NCI-H1436 (cell line): ENCODE results near the gene CACNA1C.
"Not testable (repeated sequence)": the region's sequence is repeated elsewhere in the genome, so short reads cannot be mapped to it uniquely, and the experiment has no call there.

Experiments
- DNase-seq: peaks from one replicate; lab custom pipeline; 2025; lab: John Stamatoyannopoulos, UW

CACNA1C gene

DNA sequence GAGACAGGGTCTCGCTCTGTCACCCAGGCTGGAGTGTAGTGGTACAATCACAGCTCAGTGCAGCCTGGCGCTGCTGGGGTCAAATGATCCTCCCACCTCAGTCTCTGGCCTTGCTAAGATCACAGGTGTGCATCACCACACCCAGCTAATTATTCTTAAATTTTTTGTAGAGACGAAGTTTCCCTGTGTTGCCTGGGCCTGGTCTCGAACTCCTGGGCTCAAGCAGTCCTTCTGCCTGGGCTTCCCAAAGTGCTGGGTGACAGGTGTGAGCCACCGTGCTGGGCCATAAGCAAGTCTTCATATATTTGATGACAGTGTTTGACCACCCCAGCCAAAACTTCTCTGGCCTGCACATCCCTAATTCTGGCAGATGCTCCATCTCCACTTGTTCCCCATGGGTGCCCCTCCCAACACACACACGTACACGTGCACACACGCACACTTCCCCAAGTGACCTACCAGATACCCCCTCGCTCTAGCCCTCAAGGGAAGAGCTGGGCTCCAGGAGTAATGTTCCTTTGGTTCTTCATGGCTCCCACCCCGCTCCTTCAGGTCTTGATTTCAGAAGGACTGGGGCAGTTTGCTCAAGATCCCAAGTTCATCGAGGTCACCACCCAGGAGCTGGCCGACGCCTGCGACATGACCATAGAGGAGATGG is 637.7 kb downstream of the CACNA1C start:
- DNase-seq = no peak

DNA sequence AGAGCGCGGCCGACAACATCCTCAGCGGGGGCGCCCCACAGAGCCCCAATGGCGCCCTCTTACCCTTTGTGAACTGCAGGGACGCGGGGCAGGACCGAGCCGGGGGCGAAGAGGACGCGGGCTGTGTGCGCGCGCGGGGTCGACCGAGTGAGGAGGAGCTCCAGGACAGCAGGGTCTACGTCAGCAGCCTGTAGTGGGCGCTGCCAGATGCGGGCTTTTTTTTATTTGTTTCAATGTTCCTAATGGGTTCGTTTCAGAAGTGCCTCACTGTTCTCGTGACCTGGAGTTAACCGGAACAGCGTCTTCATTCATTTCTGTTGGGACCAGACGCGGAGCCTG is 638.2 kb downstream of the CACNA1C start:
- DNase-seq = no peak

DNA sequence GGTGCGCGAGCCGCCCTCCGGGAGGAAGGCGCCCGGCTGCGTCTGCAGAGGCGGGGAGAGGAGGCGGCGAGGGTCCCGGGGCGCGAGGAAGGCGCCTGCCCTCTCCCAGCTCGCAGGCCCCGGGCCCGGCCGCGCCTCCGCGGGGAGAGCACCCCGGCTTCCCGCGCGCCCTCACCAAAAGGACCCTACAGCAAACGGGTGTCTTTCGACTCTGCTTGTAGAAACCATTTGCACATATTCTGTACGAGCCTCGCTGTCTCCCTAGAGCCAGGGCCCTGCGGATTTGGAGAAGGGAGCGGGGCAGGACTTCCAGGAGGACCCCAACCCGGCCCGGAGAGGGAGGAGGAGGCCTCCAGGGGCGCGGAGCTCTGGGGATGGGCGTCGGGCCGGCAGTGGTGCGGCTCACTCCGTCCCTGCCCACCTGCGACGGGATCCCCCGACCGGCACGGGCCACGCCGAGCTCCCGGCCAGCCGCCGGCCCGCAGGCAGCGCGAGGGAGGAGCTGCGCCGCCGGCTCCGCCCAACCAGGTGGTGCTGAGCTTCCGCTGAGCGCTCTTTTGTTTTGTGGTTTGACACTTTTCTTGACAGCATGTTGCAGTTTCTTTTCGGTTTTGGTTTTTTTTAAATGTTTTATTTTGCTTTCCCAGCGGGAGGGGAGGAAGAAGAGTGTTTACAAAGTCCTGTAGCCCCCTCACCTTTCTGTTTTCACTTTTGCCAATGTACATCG is 638.7 kb downstream of the CACNA1C start:
- DNase-seq = no peak

DNA sequence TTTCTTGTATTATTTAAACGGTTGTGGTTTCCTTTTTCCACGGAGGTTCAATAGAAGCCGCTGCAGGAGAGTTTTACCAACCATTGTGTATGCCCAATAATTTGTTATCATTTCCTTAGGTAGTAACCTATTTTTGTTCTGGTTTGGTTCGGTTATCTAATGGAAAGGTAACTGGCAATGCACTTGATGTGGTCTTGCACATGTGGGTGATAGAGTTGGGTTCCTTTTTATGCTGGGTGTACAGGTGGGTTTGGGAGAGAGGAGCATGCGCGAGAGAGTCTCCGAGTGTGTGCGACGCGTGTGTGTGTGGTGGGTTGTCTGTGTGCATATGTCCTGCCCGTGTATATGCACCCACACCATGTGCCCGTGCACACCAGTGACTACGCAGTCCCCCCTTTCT is 639.3 kb downstream of the CACNA1C start:
- DNase-seq = no peak

DNA sequence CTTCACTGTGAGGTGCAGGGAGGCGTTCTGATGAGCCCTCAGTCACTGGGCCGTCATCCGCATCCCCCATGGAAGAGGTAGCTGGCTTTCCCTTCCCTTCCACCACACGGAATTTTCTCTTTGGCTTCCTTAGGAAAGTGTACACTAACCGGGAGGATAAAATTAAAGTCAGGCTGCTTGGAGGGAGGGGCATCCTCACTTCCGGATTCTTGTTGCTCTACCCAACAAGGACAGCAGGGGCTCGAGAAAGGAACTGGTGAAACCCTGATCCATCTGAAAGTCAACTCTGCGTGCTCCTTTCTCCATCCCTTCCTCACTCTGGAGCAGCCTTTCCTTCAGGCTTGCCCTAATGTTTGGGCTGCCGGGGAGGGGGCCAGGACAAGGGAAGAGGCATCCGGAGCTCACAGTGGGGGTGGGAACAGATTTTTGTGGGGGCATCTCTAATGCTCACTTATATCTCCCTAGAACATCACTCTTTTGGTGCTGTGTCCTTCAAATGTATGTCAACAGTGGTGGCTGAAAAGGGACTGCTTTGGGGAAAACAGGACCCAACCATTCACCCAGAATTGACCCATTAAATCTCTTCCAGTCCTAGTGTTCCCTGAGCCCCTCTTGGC is 640.6 kb downstream of the CACNA1C start:
- no peak for DNase-seq

DNA sequence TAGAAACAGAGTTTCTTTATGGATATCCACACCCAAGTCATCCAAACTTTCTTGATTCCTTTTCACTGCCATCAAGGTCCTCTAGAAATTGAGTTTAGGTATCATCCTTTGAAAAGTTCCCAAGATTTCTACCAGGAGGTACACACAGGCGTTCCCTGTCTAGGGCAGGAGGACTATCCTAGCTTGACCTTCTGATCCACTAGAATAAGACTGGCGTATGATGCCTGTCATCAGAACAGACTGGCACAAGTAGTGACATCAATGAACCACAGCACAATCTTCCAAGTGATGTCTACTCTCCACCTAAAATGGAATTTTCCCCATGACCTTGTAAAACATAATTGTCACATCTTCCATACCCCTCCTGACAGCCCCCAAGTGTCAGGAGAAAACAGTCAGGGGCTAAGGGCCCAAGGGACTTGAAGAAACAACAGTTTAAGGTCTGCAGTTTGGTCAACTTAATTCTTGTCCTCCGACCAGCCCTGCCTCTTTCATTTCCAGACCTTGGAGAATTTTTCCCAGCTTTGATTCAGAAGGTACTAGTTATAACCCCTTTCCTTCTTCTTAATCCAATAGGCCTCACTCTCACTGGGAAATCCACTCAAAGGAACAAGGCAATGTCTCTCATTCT is 641.3 kb downstream of the CACNA1C start:
- no peak for DNase-seq

DNA sequence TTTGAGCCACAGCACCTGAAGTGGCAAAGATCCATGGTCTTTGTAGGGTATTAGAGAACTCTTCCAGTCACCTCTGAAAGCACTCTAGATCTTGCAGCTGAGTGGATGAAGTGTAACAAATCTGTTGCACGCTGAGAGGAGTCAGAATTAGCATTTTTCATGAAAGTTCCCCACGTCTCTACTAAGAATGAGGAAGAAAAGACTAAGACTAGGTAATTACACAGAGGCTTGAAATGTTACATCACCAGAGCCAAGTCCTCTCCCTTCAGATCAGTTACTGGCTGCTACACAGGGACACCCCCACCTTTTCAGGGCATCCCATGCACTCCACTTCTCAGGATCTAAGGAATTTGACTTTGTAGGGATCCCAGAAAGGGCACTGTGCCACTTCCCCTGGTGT is 643.3 kb downstream of the CACNA1C start:
- DNase-seq = no peak

DNA sequence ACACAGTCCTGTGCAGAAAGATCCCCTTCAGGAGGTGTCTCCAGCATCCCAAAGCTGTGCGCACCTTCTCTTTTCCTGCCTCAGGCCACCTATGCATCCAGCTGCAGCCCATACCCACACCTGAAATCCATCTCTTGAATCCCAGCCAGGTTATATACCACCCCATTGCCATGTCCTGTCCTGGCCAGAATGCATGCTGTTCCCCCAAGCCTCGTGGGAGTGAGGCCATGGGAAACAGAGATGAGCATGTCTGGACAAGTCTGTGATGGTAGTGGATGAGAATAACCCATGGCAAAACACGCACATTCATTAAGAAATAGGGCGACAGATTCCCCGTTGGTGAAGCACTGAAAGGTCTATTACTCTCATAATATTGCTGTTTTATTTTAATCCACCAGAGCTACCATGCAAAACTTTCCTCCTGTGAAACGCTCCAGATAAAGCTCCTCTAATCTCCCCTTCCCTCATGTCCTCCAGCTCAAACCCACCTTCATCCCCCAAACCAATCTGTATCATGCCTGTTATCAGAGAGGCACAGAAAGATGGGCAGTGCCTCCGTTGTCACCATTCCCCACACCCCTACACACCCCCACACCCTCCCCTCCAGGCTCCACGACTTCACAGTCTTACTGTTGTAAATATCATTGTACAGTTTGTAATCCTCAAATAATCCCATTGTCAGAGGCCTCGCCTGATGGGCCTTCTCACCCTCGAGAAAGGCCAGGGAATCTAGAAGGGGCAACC is 644.4 kb downstream of the CACNA1C start:
- no peak for DNase-seq

DNA sequence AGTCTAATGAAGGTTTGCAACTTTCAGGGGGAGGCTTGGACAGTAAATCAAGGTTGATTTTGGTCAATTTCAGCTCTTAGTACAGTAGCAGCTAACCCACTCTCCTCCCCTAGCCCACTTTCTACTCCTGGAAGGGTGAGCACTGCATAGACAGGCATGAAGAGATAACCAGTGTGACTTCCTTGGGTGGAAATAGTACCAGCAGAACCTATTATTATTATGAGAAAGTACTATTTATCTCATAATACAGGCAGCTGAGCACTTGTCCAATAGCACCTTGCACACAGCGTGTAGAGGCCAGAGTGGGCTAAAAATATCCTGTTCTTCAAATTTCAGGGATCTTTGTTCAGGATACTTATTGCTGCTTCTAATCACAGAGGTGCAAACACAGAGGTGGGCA is 645.8 kb downstream of the CACNA1C start:
- no peak for DNase-seq

DNA sequence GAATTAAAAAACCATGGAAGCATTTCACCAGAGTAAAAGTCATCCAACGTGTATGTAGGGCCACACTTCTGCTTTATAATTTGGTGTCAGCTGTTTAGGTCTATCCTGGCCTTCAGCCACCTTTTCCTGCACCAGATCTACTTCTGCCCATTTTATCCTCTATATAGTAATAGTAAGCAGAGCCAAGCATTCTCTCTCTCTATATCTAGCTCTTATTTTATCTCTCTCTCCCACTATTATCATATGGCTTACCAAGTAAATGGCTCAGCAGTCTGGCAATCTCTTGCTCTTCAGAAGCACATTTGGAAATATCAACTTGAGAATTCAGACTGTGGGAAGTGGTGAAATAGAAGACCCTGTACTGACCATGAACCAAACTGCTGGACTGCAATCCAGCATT is 657.9 kb downstream of the CACNA1C start:
- no peak for DNase-seq

DNA sequence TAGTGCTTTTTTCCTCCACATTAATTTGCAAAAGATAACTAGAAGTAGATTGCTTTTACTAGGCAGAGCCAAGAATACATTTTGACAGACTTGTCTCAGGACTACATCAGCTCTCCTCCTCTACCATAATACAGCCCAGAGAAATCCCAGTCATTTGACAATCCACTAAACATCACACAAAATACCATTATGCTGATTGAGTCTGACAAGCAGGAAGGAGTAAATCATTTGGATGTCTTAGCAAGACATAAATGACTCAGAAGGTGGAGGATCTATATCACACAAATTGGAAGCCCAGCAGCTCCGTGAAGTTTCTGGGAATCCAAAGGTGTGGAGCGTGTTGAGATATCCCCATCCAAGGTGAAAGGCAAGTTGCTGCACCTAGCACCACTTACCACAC is 666.6 kb downstream of the CACNA1C start:
- no peak for DNase-seq

DNA sequence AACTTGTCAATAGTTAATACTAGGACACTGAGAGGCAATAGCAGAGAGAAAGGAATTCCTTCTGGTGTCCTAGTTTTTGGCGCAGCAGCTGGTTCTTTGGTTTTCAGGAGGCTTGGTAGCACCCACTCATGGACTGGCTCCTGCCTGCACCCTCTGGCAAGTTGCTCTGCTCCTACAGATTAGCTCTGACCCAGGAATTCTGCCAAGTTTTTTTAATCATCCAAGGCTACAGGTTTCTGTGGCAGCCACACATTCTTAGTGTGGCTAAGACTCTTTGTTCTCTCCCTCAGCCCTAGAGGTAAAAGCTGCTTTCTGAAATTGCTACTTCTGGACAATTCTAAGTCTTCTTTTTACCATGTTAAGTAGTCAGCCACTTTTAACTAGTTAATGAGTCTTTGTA is 670.0 kb downstream of the CACNA1C start:
- DNase-seq = no peak

DNA sequence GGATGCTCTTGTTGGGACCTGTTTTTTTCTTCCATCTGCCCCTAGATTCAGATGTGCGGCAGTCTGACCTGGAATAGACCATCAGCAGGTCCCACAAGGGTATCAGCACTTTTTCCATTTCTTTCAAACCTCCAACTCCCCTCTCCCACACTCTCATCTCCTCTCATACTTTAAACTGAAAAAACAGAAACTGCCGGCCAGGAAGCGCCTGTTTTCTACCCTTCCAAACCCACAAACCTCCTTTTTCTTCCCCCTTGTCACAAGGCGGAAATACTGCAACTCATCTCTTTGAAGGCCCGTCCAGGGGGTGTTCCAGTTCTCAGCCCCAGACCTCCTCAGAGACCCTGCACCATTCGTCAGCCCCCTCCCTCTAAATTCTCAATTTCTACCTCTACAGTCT is 679.5 kb downstream of the CACNA1C start:
- DNase-seq = no peak

DNA sequence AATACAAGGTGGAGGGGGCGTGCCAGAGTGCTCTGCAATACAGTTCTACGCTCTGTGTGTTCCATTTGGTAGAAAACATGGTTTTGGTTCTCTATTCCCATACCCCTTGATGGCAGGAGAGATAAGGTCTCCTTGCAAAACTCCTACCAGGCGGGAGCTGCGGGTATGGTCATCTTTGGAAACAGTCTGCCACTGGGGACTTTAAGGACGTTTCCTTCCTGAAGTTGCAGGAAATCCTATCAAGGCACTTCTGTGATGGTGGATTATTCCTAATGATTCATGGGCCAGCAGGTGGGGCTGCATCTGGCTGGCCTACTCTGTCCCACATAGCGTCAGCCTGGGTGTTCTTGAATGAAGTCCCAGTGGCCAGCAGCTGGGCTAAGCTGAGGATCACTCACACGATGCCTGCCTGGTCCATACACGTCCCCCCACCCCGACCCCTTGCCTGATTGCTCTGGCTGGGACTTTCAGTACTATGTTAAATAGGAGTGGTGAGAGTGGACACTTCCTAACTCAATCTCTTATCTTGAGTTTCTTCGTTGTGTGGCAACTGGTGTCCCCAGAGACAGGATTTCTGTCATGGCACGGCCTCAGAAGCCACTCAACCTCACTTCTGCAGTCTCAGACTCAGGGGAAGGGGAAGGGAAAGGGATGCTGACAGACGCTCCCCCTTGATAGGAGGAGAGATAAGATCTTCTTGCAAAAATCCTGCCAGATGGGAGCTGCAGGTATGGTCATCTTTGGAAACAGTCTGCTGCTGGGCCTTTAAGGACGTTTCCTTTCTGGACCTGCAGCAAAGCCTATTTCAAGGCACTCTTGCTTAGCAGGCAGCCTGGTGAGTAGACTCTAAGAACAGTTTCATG is 680.9 kb downstream of the CACNA1C start:
- no peak for DNase-seq

DNA sequence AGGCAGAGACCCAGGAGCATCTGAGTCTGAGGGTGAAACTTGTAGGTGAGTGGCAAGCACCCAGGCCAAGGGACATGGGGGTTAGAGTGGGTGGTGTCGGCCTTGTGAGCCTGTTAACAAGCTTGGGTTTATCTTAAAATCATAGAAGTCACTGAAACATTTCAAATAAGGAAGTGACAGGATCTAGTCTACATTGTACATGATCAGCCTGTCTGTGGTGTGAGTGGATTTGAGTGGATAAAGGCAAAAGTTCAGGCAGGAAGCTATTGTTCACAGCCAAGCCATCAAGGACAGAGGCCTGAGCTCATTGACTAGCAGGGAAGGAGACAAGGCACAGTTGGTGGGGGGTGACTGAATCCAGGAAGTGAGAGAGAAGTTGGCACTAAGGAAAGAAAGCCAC is 682.6 kb downstream of the CACNA1C start:
- DNase-seq = no peak

DNA sequence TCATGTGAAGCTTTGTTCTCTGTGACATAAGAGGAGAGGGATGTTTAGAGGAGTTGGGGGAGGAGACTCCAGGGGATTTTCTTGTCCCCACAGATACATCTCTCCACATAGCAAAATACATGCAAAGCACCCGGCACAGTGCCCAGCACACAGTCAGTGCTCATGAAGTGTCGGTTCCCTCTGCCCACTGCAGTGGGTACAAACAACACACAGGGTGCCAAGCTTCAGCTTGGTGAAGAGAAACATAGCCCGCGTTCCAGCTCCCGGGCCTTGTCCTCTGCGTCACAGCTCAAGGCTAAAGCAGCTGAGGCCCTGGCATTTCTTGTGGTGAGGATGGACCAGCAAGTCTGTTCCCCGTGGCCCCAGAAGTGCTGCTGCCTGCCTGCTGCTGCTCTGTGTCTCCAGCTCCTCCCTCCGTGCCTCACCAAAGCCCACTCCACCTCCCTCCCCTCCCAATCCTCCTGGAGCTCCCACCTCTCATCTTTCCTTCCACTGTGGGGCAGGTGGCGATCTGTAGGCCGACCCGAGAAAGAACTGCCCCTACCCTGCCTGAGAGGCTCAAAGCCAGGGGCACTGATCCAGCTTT is 685.0 kb downstream of the CACNA1C start:
- DNase-seq = no peak

DNA sequence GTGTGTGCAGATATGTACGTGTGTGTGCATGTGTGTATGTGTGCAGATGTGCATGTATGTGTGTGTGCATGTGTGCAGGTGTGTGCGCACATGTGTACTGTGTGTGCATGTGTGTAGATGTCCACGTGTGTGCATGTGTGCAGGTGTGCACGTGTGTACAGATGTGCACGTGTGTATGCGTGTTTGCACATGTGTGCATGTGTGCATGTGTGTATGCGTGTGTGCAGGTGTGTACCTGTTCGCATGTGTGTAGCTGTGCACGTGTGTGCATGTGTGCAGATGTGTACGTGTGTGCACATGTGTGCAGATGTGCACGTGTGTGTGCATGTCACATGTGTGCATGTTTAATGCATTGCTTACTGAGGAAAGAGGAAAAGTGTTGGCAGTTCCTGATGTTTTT is 686.3 kb downstream of the CACNA1C start:
- no peak for DNase-seq

DNA sequence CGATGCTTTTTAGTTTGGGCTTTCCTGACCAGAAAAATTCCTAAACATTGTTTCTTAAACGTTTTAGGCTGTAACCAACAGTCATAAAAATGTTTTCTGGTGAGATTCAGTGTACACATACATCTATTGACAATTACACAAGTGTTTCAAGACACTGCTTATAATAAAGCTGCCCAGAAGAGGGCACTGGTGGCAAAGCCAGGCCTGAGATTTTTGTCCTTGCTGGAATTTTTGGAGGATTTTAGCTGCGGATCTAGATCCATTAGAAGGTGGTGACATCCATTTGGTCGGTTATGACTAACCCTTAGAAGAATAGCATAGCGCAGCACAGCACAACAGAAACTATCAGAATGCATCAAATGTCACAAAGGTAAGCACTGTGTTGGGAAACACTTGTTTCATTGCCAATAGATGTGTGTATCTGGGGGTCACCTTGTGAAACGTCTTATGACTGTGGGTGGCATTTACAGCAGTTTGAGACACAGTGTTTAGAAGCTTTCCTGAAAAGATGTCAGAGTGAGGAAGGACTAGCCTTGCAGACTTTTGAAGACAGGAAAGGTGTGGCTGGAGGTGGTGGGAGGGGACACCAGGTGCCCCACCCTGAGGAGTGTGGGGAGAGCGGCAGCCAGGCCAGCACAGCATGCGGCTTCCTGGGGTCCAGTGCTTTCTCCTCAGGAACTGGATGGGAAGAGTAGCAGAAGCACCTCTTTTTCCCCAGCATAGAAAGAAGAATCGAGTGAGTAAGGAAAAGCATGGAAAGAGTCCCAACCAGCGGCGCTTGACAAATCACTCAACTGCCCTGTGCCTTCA is 687.2 kb downstream of the CACNA1C start:
- DNase-seq = no peak

DNA sequence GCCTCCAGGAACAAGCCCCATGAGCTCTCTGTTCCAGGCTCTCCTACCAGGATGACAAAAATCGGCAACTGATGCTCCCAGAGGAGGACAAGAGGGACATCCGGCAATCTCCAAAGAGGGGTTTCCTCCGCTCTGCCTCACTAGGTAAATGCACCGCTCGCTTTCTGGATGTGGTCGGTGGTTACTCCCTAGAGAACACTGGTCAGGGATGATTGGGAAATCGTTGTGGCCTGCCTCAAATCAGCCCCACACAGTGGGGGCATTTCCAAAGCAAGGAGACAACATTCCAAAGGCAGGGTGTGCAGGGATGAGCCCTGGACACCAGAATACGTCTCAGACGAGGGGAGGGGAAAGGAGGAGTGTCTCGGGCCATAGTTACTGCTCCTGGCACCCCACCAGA is 689.2 kb downstream of the CACNA1C start:
- DNase-seq = not testable (repeated sequence)

DNA sequence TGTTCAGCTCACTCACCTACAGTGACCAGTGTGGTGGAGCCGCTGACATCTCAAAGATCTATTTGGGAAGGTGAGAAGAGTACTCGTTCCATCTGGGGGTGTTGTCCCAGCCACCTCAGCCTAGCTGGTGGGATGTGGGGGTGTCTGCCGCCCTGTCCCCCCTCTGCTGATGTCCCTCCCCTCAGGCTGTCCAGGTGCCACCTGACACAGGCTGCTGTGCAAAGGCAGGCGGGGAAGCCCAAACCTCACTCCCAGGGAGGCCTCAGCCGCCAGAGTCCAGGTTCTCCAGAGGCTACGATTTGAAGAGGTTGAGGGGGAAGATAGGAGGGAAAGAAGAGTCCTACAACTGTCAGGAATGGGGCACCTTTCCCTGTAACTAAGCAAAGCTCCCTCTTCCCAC is 690.7 kb downstream of the CACNA1C start:
- DNase-seq = no peak
